ENCODE data around the gene INPP5A.

The INPP5A gene

DNA sequence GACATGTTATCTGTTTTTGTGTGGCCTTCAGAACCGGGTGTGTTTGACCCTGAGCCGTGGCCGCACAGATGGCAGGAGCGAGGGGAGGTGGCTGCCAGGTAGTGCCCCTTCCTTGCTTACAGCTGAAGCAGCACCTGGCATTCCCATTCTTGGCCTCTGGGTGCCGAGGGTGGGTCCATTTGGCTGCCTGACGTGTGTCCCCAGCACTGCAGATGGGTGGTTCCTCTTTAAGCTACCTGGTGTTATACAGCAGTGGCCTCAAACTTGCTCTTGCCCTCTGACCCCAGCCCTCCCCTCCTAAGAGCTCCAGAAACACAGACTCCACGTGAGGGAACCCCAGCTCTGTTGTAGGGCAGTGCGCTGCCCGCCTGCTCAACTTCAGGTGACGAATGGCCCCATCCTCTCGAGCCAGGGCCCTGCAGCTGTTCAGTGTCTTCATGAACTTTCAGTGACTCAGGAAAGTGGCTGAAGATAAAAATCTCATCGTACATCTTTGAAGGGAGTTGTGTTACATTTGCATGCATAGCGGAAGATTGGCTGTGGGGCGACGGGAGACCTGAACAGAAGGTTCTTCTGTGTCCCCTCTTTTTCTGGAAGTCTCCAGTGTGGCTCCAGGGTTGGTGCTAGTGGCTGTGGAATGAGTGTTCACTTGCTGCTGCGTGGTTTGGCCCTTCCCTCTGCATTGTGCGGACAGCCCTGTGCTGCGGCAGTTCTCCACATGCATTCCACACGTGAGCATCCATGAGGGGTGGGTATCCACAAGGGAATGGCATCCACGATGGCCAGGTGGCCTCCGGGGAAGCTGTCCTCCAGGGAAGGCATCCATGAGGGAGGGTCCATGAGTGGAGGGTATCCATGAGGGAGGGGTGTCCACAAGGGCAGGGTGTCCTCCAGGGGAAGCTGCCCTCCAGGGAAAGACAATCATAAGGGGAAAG lies 91.6 kb downstream of the INPP5A start:
- no peak for DNase-seq (ENCODE audit: low read depth in 2 of 2)

DNA sequence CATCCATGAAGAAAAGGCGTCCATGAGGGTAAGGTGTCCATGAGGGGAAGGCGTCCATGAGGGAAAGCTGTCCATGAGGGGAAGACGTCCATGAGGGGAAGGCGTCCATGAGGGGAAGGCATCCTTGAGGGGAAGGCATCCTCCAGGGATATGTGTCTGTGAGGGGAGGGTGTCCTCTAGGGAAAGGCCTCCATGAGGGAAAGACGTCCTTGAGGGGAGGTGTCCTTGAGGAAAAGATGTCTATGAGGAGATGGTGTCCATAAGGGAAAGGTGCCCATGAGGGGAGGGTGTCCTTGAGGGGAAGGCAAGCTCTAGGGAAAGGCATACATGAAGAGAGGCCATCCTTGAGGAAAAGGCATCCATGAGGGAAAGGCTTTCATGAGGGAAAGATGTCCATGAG lies 92.6 kb downstream of the INPP5A start:
- DNase-seq (ENCODE audit: low read depth in 2 of 2) = no peak

DNA sequence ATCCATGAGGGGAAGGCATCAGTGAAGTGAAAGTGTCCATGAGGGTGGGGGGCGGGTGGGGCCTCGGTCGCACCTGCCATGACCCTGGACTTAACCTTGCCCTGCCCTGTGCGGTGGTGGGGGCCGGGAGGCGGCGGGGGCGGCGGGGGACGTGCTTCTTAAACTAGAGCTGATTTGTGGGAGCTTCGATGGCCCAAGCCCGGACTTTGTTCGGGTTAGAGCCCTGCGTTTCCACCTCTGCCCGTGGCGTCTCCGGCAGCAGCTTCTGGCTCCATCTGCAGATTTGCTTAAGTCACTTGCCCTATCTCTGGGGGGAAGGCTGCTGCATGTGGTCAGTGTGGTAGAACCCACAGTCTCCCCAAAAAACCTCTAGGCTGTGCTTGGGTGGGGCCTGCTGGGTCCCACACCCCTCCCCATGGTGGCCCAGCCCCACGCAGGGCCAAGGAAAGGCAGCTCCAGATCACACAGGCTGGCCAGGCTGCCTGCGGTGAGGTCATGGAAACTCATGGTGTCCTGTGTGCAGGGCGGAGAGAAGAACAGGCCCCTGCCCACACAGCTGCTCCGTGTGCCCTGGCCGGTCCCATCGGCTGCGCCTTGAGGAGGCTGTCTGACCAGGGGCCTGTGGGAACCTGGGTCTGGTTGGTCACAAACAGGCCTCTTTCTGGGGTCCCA lies 93.2 kb downstream of the INPP5A start:
- no peak for DNase-seq (ENCODE audit: low read depth in 2 of 2)

DNA sequence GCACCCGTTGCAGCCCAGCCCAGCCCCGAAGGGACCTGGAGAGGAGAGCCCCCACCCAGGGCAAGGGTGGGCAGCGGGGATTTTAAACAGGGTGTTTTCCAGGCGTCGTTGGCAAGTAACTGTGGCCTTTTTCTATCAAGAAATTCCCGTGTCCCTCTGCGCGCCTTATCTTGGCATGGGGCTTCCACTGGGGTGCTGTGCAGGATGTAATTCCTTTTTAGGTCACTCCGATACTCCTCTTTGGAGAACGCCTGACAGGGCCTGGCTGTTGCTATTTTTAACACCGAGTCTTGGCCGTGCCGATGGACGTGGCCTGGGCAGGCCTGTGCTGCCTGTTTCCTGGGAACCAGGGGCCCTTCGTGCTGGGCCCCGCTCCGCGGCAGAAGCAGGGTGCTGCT lies 93.8 kb downstream of the INPP5A start:
- DNase-seq (ENCODE audit: low read depth in 2 of 2) = no peak

DNA sequence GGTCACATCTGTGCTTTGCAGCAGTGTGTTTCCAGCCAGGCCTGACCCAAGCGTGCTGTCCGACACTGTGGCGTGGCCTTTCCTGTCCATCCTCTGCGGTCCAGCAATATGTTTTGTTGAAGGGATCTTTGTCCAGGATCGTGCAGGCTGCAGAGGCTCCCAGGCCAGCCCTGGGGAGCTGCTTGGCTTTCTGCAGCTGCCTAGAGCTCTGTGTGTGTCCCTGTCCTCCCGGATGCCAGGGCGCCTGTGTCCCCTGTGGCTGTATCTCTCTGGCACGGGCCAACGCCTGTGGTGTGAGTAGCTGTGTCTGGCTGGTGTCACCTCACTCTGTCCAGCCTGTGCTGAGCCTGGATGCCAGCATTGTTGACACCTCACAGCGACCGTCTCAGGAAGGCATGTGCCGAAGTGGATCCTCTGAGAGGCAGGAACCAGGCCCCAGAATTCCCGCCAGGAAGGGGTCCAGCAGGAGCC lies 94.5 kb downstream of the INPP5A start:
- DNase-seq (ENCODE audit: low read depth in 2 of 2) = no peak

DNA sequence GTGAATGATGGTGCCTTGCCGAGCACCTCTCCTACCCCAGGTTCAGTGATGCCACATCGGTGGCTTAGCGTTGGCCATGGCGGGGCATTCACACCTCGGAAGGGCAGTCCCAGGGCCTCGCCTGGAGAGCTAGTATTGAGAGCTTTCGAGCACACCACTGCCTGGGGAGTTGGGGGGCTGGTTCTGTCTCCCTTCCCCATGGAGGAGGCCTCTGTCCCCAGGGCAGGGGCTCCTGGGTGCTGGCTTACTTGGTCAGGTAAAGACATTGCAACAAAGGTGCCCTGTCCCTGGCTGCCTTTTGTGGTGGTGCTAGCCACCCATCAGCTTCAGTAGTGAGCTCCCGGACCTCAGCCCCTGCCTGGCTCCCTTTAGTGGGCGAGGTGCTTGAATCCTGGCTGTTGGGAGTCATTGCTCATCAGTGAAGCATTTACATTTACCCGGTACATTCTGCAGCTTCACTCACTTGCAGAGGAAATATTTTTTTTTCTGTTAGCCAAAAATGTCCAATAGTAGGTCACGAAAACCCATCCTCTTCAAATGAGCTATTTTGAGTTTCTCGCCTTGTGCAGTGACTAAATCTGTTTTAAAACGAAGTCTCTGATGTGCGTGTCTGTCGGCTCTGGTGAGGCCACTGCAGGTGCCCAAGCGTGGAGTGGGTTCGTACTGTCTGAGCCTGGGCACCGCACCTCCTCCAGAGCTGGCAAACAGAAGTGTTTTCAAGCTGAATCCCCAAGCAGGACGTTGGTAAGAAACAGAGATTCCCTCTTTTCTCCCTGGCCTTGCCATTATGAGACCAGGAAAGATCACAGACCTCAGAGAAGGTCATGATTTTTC lies 95.5 kb downstream of the INPP5A start:
- DNase-seq (ENCODE audit: low read depth in 2 of 2) = no peak

DNA sequence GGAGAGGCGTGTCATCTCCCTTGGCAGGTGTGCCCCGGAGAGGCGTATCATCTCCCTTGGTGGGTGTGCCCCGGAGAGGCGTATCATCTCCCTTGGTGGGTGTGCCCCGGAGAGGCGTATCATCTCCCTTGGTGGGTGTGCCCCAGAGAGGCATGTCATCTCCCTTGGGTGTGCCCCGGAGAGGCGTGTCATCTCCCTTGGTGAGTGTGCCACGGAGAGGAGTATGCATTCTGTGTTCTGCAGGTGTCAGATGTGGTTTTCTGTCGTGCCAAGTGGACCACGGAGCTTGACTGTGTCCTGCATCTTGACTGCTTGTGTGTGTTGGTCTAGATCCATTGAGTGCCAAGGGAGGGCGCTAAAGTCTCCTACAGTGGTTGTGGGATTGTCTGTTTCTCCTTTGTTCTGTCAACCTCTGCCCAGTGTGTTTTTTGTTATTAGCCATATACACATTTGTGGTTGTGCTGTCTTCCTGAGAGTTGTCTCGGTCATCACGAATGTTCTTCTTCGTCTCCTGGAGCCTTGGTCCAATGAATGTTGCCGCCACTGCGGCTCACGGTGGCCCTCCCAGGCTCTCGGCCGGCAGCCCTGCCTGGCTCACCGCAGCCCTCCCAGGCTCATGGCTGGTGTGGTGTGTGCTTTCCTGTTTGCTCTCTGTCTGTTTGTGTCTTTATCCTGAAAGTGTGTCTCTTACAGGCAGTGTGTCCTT lies 96.8 kb downstream of the INPP5A start:
- DNase-seq (ENCODE audit: low read depth in 2 of 2) = no peak

DNA sequence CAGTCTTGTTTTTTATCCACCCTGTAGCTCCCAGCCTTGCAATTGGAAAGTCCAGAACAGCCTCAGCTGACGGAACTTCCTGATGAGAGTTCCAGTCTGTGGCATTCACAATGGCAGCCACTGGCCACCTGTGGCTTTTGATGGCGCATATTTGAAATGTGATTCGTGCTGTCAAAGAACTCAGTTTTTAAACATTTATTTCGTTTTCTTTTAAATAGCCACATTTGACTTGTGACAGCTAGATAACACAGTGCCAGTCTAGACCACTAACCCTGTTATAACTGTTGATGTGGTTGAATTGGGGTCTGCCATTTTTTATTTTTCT lies 97.3 kb downstream of the INPP5A start:
- DNase-seq (ENCODE audit: low read depth in 2 of 2) = no peak

DNA sequence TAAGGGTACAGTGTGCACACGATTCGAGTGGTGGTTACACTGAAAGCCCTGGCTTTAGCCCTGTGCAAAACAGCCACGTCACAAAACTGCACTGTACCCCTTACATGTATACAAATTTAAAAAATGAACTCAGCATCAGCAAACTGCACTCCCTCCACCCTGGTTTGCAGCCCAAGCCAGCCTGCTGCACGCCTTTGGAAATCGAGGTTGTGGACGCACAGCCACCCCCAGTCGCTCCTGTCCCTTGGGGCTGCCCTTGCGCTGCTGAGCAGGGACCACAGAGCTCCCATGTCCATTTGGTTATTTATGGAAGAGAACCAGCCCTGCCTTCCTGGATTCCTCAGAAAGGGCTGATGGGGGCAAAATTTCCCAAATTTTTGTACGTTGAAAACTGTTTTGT lies 98.8 kb downstream of the INPP5A start:
- DNase-seq (ENCODE audit: low read depth in 2 of 2) = no peak

DNA sequence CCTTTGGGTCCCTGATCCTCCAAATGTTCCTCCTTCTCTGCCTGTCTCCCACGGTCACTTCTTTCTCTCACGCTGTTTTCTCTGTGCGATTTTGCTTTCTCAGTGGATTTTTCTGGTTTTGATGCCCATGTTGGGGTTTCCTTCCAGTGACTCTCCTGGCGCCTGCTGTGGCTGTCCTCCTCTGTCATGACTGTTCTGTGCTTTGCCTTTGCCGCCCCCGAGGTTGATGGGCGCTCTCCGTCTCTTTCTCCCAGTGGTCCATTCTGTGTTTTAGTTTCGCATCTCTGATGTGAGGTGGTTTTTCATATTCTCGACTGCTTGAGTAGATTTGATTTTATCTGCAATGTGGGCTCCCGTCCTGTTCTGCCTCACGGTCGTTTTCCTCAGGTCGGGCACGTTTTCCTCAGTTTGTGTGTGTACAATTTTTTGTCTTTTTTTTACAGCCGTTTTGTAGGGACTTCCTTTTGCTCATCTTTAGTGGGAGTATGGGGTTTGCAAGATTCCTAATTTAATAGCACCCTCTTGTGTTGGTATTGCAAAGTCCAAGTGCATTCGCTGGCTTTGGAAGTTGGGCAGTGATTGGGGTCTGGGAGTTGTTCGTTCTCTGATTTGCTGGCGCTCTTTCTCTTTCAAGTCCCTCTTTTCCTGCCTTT lies 100.0 kb downstream of the INPP5A start:
- DNase-seq (ENCODE audit: low read depth in 2 of 2) = no peak

DNA sequence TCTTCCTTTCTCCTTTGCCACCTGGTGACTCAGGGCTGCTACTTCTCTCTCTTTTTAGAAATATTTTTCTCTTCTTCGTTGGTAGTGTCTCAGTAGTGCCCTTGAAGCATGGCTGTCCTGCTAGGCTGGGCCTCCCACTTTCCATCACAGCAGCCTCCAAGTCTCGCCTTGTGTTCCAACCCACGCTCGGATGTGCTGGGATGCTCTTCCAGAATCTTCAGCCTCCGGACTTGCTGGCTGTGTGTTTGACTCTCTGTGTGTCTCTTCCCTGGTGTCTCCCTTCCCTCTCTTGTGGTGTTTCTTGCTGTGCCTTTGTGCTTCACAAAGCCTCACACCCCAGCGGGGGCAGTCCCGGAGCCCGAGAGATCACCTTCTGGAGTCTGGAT lies 100.5 kb downstream of the INPP5A start:
- no peak for DNase-seq (ENCODE audit: low read depth in 2 of 2)

DNA sequence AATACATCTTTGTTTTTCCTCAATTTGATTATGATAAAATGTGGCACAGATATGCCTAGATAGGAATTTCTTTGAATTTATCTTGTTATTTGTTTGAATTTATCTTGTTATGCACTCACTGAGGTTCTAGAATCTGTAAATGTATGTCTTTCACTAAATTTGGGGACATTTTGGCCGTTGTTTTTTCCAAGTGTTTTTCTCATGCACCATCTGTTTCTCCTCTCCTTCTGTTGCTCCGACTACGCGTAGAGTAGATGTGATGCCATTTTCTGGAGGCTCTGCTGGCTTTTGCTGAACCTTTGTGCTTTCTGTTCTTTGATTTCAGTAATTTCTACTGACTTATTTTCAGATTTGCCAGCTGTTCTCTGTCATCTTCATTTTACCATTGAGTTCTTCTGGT lies 101.9 kb downstream of the INPP5A start:
- no peak for DNase-seq (ENCODE audit: low read depth in 2 of 2)

DNA sequence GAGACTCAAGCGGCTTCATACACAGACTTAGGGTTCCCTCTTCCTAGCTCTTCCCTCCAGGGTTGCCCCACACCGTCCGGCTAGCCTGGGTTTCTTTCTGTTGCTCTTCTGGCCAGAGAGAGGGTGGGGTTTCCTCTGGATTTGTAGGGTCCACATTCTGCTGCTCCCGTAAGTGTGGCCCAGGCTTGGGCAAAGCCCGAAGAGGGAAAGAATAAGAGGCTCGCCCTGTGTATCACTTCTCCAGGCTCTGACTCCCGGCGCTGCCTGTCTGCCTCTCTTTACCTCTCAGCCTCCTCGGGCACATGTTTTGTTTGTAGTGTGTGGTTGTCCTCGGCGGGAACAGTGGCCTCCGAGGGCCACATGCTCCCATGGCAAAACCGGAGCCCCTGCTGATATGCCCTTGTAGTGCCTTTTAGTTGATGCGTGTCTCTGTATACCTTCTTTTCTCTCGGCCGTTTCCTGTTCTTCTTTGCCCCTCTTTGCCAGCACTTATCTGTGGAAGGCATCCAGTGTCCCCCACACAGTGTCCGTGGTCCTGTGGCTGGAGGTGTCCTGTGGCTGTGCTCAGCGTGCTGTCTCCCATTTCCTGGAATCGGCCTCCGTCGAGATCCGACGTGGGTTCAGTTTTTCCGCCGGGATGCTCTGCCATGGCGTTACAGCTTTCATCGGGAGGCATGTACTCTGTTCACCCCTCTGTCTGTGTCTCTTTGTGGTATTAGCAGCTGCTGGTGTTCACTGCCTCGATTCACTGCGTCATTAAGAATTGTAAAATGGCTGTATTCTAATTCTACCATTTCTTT lies 102.9 kb downstream of the INPP5A start:
- no peak for DNase-seq (ENCODE audit: low read depth in 2 of 2)

DNA sequence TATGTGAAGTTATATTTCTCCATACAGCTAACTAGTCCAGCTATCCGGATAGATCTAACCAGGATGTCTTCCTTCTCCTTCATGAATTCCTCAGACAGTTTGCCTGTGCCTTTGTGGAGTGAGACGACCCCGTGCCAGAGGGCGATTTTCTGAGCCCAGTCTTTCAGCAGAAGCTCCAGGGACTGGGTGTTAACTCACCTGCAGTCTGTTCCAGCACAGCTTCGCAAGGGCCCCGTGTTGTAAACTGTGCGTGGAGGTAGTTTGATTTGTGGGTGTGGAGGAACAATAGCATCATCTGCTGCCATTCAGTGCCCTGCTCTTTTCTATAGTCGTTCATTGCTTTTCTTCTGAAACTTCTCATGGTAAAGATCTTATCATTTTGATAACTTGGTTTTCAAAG lies 103.8 kb downstream of the INPP5A start:
- no peak for DNase-seq (ENCODE audit: low read depth in 2 of 2)

DNA sequence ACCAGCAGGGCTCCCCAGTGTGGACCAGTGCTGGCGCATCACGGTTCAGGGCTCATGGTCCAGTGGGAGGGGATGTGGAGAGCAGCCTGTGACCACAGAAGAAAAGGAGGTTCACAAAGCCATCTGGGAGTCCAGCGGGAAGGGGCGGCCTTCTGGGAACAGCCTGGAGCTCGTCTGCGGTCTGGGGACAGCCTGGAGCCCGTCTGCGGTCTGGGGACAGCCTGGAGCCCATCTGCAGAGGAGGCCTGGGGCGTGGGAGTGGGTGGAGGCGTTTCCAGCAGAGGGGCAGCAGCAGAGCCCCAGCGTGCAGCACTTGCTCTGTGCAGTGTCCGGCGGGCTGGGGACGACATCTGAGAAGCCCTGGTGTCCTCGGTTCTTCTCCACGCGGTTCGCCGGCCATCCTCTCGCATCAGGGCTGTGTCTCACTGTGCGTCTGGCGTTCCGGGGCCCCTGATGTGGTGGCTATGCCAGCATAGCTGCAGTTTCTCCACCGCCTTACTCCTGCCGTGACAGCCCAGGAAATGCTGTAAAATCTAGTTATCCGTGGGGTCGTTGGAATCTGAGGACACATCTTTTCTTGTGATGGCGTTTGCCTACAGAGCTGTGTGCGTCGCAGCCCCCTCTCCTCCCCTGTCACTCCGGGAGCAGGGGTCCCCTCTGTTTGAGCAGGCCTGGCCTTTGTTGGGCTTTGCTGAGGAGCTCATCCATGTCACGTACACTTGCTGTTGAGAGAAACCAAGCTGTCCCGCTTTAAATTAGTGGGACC lies 104.6 kb downstream of the INPP5A start:
- DNase-seq (ENCODE audit: low read depth in 2 of 2) = no peak

DNA sequence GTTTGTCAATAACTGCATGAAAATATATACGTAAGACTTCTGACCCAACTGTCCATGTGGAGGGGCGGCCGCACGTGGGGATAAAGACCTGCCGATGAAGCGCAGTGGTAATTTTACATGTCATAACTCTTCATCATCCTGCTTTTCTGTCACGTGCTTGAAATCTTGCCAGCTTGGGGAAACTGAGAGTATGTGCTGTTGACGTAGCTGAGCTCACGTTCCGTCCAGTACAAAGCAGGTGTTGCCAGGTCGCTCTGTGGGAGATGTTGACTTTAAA lies 105.1 kb downstream of the INPP5A start:
- no peak for DNase-seq (ENCODE audit: low read depth in 2 of 2)

DNA sequence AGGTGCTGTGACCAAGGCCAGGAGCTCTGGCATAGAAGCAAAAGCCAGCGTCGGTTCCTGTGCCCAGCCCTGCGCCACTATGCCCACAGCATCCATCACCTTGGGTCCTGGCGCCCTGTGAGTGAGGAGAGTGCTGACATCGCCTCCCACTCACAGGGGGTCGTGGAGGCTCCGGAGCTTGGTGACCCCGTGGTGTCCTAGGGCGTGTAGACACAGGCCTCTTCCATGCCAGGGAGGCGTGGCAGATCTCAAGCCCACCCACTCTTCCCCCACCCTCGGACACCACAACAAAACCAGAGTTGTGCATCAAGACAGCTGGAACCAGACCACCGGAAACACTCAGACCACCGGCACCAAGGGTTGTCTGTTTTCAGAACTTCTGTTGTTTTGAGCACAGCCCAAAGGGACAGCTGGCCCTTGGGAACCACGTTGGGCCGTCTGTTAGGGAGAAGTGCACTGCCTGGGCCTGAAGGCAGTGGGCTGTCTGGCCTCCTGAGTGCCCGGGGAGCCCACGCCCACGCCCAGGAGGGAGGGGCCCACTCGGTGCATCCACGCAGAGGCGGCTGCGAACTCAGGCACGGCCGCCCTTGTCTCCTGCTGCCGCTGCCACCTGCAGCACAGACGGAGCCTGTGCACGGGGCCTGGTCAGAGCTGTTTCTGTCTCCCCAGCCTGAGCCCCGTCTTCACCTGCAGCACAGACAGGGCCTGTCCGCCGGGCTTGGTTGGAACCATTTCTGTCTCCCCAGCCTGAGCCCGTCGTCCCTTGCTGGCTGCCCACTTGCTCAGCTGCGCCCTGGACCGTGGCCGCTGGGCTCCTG lies 106.3 kb downstream of the INPP5A start:
- no peak for DNase-seq (ENCODE audit: low read depth in 2 of 2)

DNA sequence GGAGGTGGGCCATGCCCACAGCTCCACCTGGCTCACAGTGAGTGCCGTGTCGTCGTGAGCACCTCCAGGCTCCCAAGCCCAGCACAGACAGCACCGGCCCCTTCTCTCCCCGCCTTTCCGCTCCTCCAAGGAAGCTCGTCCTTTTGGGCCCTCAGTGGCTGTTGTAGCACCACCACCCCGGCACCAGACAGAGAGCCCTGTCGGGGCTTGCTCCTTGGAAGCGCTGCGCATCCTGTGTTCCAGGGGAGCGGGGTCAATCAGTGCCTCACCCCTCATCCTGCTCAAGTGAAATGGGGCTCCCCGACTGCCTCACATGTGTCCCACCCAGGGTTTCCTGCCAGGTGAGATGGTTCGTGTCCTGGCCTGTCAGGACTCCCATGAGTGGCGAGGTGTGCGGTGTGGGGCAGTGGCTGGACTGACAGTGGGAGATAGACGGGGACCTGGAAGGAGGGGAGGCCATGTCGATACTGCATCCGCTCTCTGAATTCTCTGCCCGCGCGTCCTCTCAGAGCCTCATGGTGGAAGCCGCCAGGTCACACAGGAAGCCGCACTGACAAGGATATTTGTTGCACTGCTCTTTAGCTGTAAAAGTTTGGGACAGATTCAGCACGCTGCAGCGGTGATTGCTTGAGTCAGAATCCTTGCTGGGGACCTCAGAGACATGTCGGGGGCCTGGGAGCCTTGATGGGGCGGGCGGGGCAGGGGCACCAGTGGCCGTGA lies 107.1 kb downstream of the INPP5A start:
- DNase-seq (ENCODE audit: low read depth in 2 of 2) = no peak

DNA sequence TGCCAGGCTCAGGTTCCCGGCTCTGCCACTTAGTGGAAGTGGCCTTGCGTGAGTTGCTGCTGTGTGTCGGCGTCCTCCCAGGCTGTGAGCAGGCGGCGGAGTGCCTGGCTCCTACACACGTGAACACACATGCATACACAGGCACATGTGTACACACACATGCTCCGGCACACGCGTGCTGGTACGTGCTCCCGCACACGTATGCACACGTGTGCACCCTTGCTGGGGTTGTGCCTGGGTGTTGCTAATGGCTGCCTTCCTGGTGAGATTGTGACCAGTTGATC lies 107.6 kb downstream of the INPP5A start:
- no peak for DNase-seq (ENCODE audit: low read depth in 2 of 2)
